Body of pancreas (tissue), 4 donors: Measurements from ENCODE around the gene ZNF211.

Source experiments
- POLR2A ChIP-seq, 3 donors: fragments of 450-650 bp; IDR thresholded peaks; one replicate each; pipeline ENCODE4 v1.6.1; 2016; ENCODE audit warnings: antibody characterized with exemption in 3 of 3, mild to moderate bottlenecking in 2 of 3
- TF ChIP-seq, protein P1 (sequence below), 7 experiments: fragments of 450-650 bp in 4 of 7; fragments of 200-600 bp in 3 of 7; sonication (generic) in 3 of 7; IDR thresholded peaks; one replicate each; pipeline ENCODE4 v1.5.1; 2016 to 2019; ENCODE audit warnings: antibody characterized with exemption in 7 of 7

DNA sequence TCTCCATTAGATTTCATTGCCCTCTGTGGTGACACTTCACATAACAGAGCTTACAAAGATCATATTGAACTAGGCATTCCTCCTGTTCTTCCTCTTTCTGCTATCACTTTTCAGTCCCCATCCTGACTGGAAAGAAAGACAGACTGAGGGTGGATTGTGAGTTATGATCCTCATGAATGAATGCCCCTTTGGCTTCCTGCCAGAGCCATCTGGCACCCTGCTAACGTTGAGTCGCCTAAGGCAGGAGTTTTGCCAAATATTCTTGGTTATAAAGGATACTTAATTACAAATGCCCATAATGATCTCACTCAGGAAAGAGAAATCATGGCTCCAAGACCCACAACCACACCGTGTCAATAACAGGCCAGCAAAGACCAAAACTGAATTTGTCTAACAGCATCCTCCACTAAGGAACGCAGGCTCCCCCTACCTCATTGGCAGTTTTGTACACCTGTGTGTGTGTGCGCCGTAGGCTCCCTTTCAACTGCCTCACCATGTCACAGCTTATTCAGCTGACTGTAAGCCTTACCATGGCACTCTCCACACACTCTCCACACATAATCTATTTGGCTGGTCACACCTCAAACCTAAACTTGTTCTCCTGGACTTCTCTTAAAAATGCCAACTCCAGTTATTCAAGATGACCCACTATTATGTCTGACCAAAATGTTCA, 15.5 kb downstream of the ZNF211 start:
- no peak for TF ChIP-seq POLR2A (IDR thresholded peaks at IDR 0.05)
- TF ChIP-seq, protein P1, sequence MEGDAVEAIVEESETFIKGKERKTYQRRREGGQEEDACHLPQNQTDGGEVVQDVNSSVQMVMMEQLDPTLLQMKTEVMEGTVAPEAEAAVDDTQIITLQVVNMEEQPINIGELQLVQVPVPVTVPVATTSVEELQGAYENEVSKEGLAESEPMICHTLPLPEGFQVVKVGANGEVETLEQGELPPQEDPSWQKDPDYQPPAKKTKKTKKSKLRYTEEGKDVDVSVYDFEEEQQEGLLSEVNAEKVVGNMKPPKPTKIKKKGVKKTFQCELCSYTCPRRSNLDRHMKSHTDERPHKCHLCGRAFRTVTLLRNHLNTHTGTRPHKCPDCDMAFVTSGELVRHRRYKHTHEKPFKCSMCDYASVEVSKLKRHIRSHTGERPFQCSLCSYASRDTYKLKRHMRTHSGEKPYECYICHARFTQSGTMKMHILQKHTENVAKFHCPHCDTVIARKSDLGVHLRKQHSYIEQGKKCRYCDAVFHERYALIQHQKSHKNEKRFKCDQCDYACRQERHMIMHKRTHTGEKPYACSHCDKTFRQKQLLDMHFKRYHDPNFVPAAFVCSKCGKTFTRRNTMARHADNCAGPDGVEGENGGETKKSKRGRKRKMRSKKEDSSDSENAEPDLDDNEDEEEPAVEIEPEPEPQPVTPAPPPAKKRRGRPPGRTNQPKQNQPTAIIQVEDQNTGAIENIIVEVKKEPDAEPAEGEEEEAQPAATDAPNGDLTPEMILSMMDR (IDR thresholded peaks at IDR 0.05), result no peak
